Upper lobe of left lung (tissue), 4 donors: ENCODE data around the gene SNCAIP.

Source experiments
- CTCF ChIP-seq, 6 experiments: fragments of 450-650 bp in 4 of 6; fragments of 200-600 bp in 2 of 6; sonication (generic) in 2 of 6; IDR thresholded peaks; one replicate each; pipeline ENCODE4 v1.5.1; 2016 to 2019; ENCODE audit warnings: antibody characterized with exemption in 6 of 6
- POLR2AphosphoS5 ChIP-seq, 2 donors: sonication (generic); formaldehyde crosslinking; IDR thresholded peaks; one replicate each; pipeline ENCODE4 v1.5.1; 2017; ENCODE audit warnings: antibody characterized with exemption in 2 of 2

- no peak for TF ChIP-seq CTCF (IDR thresholded peaks at IDR 0.05)
- no peak for TF ChIP-seq POLR2AphosphoS5 (IDR thresholded peaks at IDR 0.05)
Observed at GRCh38 chr5:122264610-122265009, 47.4 kb upstream of the SNCAIP start.
